CD4-positive, alpha-beta T cell (primary cell): Measurements from ENCODE around the gene ARMC8. TPM values are rescaled to one million over a fixed set of nuclear protein-coding genes. Genes with fewer than 3 reads are reported as not detected.

Experiments
- ATAC-seq: fragments of 200-7000 bp; cut with Tn5 transposase; one replicate; pipeline ENCODE4 v1.10.0; 2022; ENCODE audit warnings: mild to moderate bottlenecking; ENCODE audit not compliant: poor library complexity
- CTCF ChIA-PET: fragments of 350-600 bp; sonication (Branson Sonifier 250); formaldehyde crosslinking; loops from one replicate; lab custom pipeline; 2021; ENCODE audit warnings: antibody characterized with exemption, inconsistent platforms; lab: Charles Lee
- POLR2A ChIA-PET: fragments of 350-600 bp; sonication (Branson Sonifier 250); formaldehyde crosslinking; loops from one replicate; lab custom pipeline; 2021; ENCODE audit warnings: antibody characterized with exemption, inconsistent platforms; lab: Charles Lee
- DNase-seq, 14 experiments: peaks; one replicate each; pipeline ENCODE4 v3.0.0-alpha.2; 2013 to 2020; ENCODE audit warnings: mixed read lengths in 2 of 14
- H3K27ac ChIP-seq, 2 donors: one replicate each; pipeline versions ENCODE4 v1.5.1 to v1.7.0; 2013; ENCODE audit warnings: low read length in 2 of 2, low read depth in 1 of 2, mild to moderate bottlenecking in 1 of 2
- H3K27me3 ChIP-seq, 2 experiments: 1 replicate in 1 of 2; 2 replicates in 1 of 2; pipeline versions ENCODE4 v1.6.1 to v1.7.0; 2013; ENCODE audit warnings: low read length in 2 of 2, control low read depth in 1 of 2, mild to moderate bottlenecking in 1 of 2, moderate library complexity in 1 of 2; ENCODE audit not compliant: insufficient read depth in 2 of 2, control insufficient read depth in 1 of 2
- H3K36me3 ChIP-seq: one replicate; pipeline ENCODE4 v1.6.1; 2013; ENCODE audit warnings: low read length, control low read depth; ENCODE audit not compliant: insufficient read depth
- H3K4me1 ChIP-seq: one replicate; pipeline ENCODE4 v1.6.1; 2013; ENCODE audit warnings: low read length, control low read depth; ENCODE audit not compliant: insufficient read depth
- H3K4me3 ChIP-seq: one replicate; pipeline ENCODE4 v1.5.1; 2013; ENCODE audit warnings: mild to moderate bottlenecking, low read length, moderate library complexity
- H3K9me3 ChIP-seq, 2 experiments: 1 replicate in 1 of 2; 2 replicates in 1 of 2; pipeline versions ENCODE4 v1.6.1 to v1.7.0; 2013; ENCODE audit warnings: low read length in 2 of 2, mild to moderate bottlenecking in 2 of 2, control low read depth in 1 of 2, moderate library complexity in 1 of 2; ENCODE audit not compliant: control insufficient read depth in 1 of 2, insufficient read depth in 1 of 2
- H3K27ac Mint-ChIP-seq: one replicate; pipeline ENCODE4 v1.8.0; 2020; ENCODE audit warnings: mixed read lengths
- H3K27me3 Mint-ChIP-seq: one replicate; pipeline ENCODE4 v1.8.0; 2021; ENCODE audit warnings: mixed read lengths
- H3K36me3 Mint-ChIP-seq: one replicate; pipeline ENCODE4 v1.8.0; 2021; ENCODE audit warnings: low read depth, mixed read lengths
- H3K4me1 Mint-ChIP-seq: one replicate; pipeline ENCODE4 v1.8.0; 2021; ENCODE audit warnings: low read depth, mixed read lengths
- H3K4me3 Mint-ChIP-seq: one replicate; pipeline ENCODE4 v1.8.0; 2020; ENCODE audit warnings: mild to moderate bottlenecking, mixed read lengths
- H3K9me3 Mint-ChIP-seq: one replicate; pipeline ENCODE4 v1.8.0; 2020; ENCODE audit warnings: mixed read lengths
- intact Hi-C, 2 experiments: fragments of 100-400 bp; cut with DNase I in 1 of 2; cut with micrococcal nuclease in 1 of 2; formaldehyde crosslinking; loops; one replicate each; pipeline versions ENCODE4 v1.15.1 to v1.9.0; 2023 to 2025; cut with DNase I, micrococcal nuclease
- total RNA-seq, 174 experiments: library from RNA in 2 of 174; stranded (reverse) in 2 of 174; gene quantifications; one replicate each; pipeline ENCODE4 v1.2.3 and lab custom pipeline; 2021 to 2026
- TF ChIP-seq, protein P1 (sequence below): fragments of 200-600 bp; IDR thresholded peaks from one replicate; pipeline ENCODE4 v1.8.0; 2022; ENCODE audit warnings: antibody characterized with exemption, mild to moderate bottlenecking

Gene ARMC8
- total RNA-seq, 2 experiments from 2014 or later = 62.8 to 62.9 TPM

- POLR2A ChIA-PET = no interaction called here
- H3K36me3 Mint-ChIP-seq = peaks cover 85% of the 10 kb centered on the region
- DNase-seq (no peak), ATAC-seq (no peak)
- H3K4me3 Mint-ChIP-seq = no peak overlapping the region
- no peak overlapping the region for H3K4me3 ChIP-seq
- no peaks in the 10 kb centered on the region for H3K27me3 ChIP-seq
- no peaks in the 10 kb centered on the region for H3K27me3 Mint-ChIP-seq
- H3K9me3 ChIP-seq = no peaks in the 10 kb centered on the region
- intact Hi-C loops = no loop called here
- H3K27ac ChIP-seq = no peak overlapping the region
- H3K4me1 ChIP-seq = no peaks in the 10 kb centered on the region
- H3K27ac Mint-ChIP-seq = no peak overlapping the region
- H3K9me3 Mint-ChIP-seq = no peaks in the 10 kb centered on the region
- TF ChIP-seq, protein P1, sequence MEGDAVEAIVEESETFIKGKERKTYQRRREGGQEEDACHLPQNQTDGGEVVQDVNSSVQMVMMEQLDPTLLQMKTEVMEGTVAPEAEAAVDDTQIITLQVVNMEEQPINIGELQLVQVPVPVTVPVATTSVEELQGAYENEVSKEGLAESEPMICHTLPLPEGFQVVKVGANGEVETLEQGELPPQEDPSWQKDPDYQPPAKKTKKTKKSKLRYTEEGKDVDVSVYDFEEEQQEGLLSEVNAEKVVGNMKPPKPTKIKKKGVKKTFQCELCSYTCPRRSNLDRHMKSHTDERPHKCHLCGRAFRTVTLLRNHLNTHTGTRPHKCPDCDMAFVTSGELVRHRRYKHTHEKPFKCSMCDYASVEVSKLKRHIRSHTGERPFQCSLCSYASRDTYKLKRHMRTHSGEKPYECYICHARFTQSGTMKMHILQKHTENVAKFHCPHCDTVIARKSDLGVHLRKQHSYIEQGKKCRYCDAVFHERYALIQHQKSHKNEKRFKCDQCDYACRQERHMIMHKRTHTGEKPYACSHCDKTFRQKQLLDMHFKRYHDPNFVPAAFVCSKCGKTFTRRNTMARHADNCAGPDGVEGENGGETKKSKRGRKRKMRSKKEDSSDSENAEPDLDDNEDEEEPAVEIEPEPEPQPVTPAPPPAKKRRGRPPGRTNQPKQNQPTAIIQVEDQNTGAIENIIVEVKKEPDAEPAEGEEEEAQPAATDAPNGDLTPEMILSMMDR = no peak
- H3K36me3 ChIP-seq = peaks cover 72% of the 10 kb centered on the region
- CTCF ChIA-PET = no interaction called here
- H3K4me1 Mint-ChIP-seq = no peaks in the 10 kb centered on the region
Observed at GRCh38 chr3:138241676-138242075, 54.6 kb downstream of the ARMC8 start.

DNA sequence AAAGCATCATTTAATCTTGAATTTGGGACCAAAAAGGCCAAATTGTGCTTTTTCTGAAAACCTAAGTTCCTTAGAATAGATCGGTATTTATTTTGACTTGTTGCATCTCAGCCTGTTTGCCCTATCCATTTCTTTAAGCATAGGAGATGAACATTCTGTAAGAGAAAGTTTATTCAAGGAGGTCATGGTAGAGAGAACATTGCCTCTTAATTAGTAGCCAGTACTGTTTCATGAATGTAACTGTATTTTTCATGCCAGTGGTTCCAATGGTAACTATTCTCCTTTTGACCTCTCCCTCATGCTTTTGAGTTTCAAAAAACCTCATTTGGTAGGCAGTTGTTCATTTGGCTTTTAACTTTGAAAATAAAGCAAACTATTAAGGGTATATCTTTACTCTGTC, 55.4 kb downstream of the ARMC8 start:
- Mint-ChIP-seq H3K36me3 (peaks cover 84% of the 10 kb centered on the region), H3K4me1 (no peaks in the 10 kb centered on the region), H3K9me3 (no peaks in the 10 kb centered on the region), H3K27me3 (no peaks in the 10 kb centered on the region), H3K27ac (no peak overlapping the region), H3K4me3 (no peak overlapping the region)
- TF ChIP-seq, protein P1 = no peak
- CTCF ChIA-PET = no interaction called here
- DNase-seq (no peak), ATAC-seq (no peak)
- no peak overlapping the region for H3K27ac ChIP-seq
- H3K36me3 ChIP-seq = peaks cover 69% of the 10 kb centered on the region
- no peaks in the 10 kb centered on the region for H3K27me3 ChIP-seq
- POLR2A ChIA-PET = no interaction called here
- intact Hi-C loops = no loop called here
- no peaks in the 10 kb centered on the region for H3K9me3 ChIP-seq
- no peak overlapping the region for H3K4me3 ChIP-seq
- no peaks in the 10 kb centered on the region for H3K4me1 ChIP-seq

DNA sequence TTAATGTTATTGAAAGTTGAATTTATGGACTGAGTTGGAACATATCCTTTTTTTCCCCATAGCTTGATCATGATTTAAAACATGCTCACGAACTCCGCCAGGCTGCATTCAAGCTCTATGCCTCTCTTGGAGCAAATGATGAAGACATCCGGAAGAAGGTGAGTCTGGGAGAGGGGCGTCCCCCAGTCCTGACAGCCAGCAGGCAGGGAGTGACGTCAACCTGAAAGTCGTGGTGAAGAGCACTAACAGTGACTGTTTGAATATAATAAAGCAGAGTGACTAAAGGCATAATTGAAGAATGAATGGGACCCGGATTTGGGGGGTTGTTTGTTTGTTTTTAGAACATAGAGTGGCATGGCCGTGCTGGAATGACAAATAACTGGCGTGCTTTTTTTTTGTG, 57.9 kb downstream of the ARMC8 start:
- DNase-seq (no peak), ATAC-seq (no peak)
- peaks cover 52% of the 10 kb centered on the region for H3K36me3 ChIP-seq
- ChIA-PET POLR2A (no interaction called here), CTCF (no interaction called here)
- H3K4me3 ChIP-seq = no peak overlapping the region
- H3K9me3 Mint-ChIP-seq = no peaks in the 10 kb centered on the region
- H3K27me3 ChIP-seq = no peaks in the 10 kb centered on the region
- no peaks in the 10 kb centered on the region for H3K4me1 Mint-ChIP-seq
- no peaks in the 10 kb centered on the region for H3K9me3 ChIP-seq
- H3K27ac Mint-ChIP-seq = no peak overlapping the region
- intact Hi-C loops = no loop called here
- TF ChIP-seq, protein P1 = no peak
- H3K4me1 ChIP-seq = no peaks in the 10 kb centered on the region
- peaks cover 80% of the 10 kb centered on the region for H3K36me3 Mint-ChIP-seq
- no peak overlapping the region for H3K4me3 Mint-ChIP-seq
- no peaks in the 10 kb centered on the region for H3K27me3 Mint-ChIP-seq
- H3K27ac ChIP-seq = no peak overlapping the region
